PFSK-1 (cell line): ENCODE measurements around the gene NPIPB6. TPM values are rescaled to one million over a fixed set of nuclear protein-coding genes. Genes with fewer than 3 reads are reported as not detected.
"Not testable (repeated sequence)": the region's sequence is repeated elsewhere in the genome, so short reads cannot be mapped to it uniquely, and the experiment has no call there.

Experiments
- FOXP2 ChIP-seq: optimal IDR thresholded peaks from 2 replicates; pipeline ENCODE3; 2011; ENCODE audit warnings: borderline replicate concordance, control low read depth, inconsistent platforms; ENCODE audit not compliant: insufficient read depth; ENCODE audit errors: extremely low read length, extremely low read depth
- POLR2AphosphoS5 ChIP-seq: IDR thresholded peaks from 2 replicates; pipeline ENCODE4 v1.6.1; 2012; ENCODE audit warnings: low read depth, mild to moderate bottlenecking, control low read depth, low read length, moderate library complexity
- SIN3A ChIP-seq: IDR thresholded peaks from 2 replicates; pipeline ENCODE4 v1.6.1; 2012; ENCODE audit warnings: mild to moderate bottlenecking, low read length, moderate library complexity, borderline replicate concordance; ENCODE audit not compliant: insufficient read depth
- TAF1 ChIP-seq: IDR thresholded peaks from 2 replicates; pipeline ENCODE4 v1.6.1; 2012; ENCODE audit warnings: low read length, control low read depth, borderline replicate concordance; ENCODE audit not compliant: insufficient read depth
- polyA plus RNA-seq: library from polyadenylated mRNA; unstranded; fragments of >200 nt; gene quantifications from one replicate; pipeline ENCODE4 v1.2.1, GENCODE V29; 2012; ENCODE audit warnings: low read depth, missing spikeins; ENCODE audit not compliant: insufficient read length
- TF ChIP-seq, protein P1 (sequence below), 2 experiments: IDR thresholded peaks; 2 replicates each; pipeline versions ENCODE4 v1.6.1 to v1.8.0; 2011 to 2012; ENCODE audit warnings: low read depth in 2 of 2, low read length in 2 of 2, control low read depth in 1 of 2, inconsistent platforms in 1 of 2, mild to moderate bottlenecking in 1 of 2, moderate library complexity in 1 of 2; ENCODE audit not compliant: insufficient read depth in 1 of 2

The NPIPB6 gene
- polyA plus RNA-seq: 0.40 TPM

DNA sequence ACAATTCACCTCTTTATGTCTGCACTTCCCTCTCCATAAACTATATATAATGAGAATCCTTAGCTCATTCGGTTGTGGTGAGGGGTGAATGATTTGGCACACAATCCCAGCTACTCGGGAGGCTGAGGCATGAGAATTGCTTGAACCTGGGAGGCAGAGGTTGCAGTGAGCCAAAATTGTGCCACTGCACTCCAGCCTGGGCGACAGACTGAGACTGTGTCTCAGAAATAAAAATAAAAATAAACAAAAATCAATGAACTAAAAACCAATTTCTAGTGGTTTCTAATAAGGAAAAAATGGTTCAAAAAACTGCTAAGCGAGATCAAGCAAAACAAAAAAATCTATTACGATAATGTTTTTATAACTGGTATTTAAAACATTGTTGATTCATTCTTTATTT, at the start of gene NPIPB6:
NPIPB6 (minus strand) TSS at position 101 of the 400 bp plus-strand sequence. CDS start 686 bp downstream, outside the sequence.
- not testable (repeated sequence) for TF ChIP-seq SIN3A, POLR2AphosphoS5, TAF1

DNA sequence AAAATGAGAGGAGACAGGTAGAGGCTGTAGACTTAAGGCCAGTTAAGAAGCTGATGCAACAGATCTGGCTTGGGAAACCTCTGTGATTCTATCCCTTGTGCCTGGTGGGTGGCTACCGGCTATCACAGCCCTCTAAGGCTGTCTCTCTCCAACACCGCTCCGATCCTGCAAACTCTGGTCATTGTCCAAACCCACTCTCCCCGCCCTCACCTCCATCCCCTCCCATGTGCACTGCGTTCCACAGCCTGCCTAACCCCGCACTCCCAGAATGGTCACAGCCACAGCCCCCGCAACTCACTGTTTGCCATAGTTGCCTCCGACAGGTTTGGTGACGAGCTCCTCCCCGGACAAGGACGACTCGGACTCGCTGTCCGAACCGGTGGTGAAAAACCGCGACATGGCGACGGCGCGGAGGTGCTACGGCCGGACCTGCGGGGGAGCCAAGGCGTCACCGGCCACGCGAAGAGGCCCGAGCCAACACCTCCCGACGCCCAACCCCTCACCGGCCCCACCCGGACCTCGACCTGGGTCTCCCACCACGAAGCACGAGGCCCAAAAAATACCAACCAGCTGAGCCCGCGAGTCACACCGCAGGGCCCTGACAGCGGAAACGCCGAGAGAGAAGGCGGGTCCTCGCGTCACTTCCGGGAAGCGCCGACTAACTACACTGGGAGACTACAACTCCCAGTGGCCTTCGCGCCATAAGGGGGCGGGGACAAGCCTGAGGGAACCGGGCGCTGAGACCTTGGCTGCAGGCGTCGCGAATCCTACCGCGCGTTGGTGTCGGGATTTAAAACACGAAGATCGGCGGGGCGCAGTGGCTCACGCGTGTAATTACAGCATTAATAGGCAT, 40.1 kb upstream of the NPIPB6 start, which contains the start of gene EIF3CL:
EIF3CL (minus strand) TSS at position 622 of the 853 bp plus-strand sequence; CDS start at position 399, 223 bp downstream.
- TF ChIP-seq SIN3A, FOXP2, POLR2AphosphoS5: not testable (repeated sequence)

DNA sequence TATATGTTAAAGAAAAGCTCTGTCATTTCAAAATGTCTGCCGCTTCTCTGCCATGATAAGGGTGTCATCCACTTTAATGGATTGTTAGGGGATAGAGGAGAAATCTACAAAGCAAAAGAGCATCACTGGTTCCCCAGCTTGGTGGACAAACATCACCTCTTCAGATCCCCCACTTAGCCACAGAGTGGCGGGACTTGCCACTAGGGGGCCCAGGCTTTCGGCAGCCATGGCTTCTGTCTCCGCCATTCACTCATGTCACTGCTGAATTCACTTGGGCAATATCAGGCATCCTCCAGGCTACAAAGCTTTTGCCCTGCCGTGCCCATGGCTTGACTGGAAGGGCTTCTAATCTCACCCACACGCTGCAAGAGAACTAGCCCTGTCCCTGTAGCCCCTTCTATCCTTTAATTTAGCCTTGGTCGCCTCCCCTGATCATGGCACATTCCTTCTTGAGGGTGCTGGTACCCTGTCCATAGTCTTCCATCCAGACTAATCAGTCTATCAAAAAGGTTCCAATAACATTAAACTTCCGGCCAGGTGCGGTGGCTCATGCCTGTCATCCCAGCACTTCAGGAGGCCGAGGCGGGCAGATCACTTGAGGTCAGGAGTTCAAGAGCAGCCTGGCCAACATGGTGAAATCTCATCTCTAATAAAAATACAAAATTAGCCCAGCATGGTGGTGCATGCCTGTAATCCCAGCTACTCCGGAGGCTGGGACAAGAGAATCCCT, 36.3 kb downstream of the NPIPB6 start:
- TF ChIP-seq TAF1: no peak
- TF ChIP-seq FOXP2: no peak
- no peak for TF ChIP-seq POLR2AphosphoS5
- TF ChIP-seq SIN3A: no peak
- TF ChIP-seq, protein P1, sequence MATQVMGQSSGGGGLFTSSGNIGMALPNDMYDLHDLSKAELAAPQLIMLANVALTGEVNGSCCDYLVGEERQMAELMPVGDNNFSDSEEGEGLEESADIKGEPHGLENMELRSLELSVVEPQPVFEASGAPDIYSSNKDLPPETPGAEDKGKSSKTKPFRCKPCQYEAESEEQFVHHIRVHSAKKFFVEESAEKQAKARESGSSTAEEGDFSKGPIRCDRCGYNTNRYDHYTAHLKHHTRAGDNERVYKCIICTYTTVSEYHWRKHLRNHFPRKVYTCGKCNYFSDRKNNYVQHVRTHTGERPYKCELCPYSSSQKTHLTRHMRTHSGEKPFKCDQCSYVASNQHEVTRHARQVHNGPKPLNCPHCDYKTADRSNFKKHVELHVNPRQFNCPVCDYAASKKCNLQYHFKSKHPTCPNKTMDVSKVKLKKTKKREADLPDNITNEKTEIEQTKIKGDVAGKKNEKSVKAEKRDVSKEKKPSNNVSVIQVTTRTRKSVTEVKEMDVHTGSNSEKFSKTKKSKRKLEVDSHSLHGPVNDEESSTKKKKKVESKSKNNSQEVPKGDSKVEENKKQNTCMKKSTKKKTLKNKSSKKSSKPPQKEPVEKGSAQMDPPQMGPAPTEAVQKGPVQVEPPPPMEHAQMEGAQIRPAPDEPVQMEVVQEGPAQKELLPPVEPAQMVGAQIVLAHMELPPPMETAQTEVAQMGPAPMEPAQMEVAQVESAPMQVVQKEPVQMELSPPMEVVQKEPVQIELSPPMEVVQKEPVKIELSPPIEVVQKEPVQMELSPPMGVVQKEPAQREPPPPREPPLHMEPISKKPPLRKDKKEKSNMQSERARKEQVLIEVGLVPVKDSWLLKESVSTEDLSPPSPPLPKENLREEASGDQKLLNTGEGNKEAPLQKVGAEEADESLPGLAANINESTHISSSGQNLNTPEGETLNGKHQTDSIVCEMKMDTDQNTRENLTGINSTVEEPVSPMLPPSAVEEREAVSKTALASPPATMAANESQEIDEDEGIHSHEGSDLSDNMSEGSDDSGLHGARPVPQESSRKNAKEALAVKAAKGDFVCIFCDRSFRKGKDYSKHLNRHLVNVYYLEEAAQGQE (IDR thresholded peaks at IDR 0.05; ENCODE audit: insufficient read depth in 1 of 2, low read depth in 2 of 2, low read length in 2 of 2): no peak

DNA sequence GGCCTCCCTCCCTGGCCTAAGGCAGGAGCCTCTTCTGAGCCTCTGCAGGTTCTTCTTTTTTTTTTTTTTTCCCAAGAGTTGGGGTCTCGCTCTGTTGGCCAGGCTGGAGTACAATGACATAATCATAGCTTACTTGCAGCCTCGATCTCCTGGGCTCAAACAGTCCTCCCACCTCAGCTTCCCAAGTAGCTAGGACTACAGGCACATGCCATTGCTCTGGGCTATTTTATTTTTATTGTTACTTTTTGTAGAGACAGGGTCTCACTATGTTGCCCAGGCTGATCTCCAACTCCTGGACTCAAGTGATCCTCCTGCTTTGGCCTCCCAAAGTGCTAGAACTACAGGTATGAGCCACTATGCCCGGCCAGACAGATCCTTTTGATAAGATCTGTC, 38.4 kb downstream of the NPIPB6 start:
- TF ChIP-seq POLR2AphosphoS5 (no peak), FOXP2 (no peak), SIN3A (no peak), TAF1 (no peak)
- TF ChIP-seq, protein P1 (IDR thresholded peaks at IDR 0.05; ENCODE audit: insufficient read depth in 1 of 2, low read depth in 2 of 2, low read length in 2 of 2): no peak

DNA sequence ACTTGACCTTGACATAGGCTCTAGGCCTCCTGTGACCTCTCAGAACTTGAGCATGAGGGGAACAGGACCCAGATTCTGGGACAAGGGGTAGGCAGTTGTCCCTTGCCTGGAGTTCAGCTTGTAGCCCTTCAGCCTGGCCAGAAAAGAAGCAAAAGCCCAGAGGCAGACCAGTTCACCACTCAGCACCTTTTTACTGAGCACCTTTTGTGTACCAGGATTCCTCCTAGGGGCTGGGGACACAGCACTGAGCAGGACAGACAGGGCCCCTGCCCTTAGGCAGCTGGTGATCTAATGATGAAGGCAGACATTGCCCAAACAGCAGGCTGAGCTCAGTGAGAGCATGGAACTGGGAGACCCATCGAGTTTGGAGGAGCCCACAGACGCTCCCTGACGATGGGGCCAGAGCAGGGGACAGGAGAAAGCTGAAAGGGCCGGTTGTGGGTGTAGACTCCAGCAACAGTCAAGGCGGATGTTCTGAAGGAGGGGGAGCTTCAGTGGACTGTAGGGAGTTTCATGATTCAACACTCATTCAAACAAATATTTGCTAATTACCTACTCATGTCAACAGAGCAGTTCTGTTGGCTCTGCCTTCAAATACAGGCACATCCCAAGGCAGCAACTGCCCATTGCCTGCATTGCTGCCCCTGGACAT, 38.9 kb downstream of the NPIPB6 start:
- TF ChIP-seq, protein P1 (IDR thresholded peaks at IDR 0.05; ENCODE audit: insufficient read depth in 1 of 2, low read depth in 2 of 2, low read length in 2 of 2): no peak
- no peak for TF ChIP-seq FOXP2
- no peak for TF ChIP-seq SIN3A
- TF ChIP-seq TAF1: no peak
- TF ChIP-seq POLR2AphosphoS5: no peak
